Subcutaneous abdominal adipose tissue (tissue), 5 donors: ENCODE results near the gene IFITM5.
A peak's percentile ranks its signal among the peaks of the same experiment; 100 is the strongest.
"Not testable (repeated sequence)": the region's sequence is repeated elsewhere in the genome, so short reads cannot be mapped to it uniquely, and the experiment has no call there.

Experiments
- H3K27ac ChIP-seq: one replicate; pipeline ENCODE4 v1.7.0; 2013; ENCODE audit warnings: low read depth, mild to moderate bottlenecking, inconsistent platforms, low read length, moderate library complexity
- H3K27me3 ChIP-seq, 5 donors: one replicate each; pipeline ENCODE4 v1.7.0; 2013; ENCODE audit warnings: low read length in 5 of 5, inconsistent platforms in 1 of 5; ENCODE audit not compliant: control insufficient read depth in 5 of 5, insufficient read depth in 4 of 5
- H3K36me3 ChIP-seq, 5 donors: one replicate each; pipeline ENCODE4 v1.7.0; 2013; ENCODE audit warnings: low read length in 5 of 5; ENCODE audit not compliant: control insufficient read depth in 5 of 5, insufficient read depth in 5 of 5
- H3K4me1 ChIP-seq, 5 donors: one replicate each; pipeline ENCODE4 v1.7.0; 2013; ENCODE audit warnings: low read length in 5 of 5, mild to moderate bottlenecking in 3 of 5, moderate library complexity in 1 of 5; ENCODE audit not compliant: control insufficient read depth in 5 of 5, insufficient read depth in 5 of 5
- H3K4me3 ChIP-seq, 5 donors: one replicate each; pipeline ENCODE4 v1.7.0; 2013; ENCODE audit warnings: low read length in 5 of 5, low read depth in 1 of 5
- H3K9ac ChIP-seq, 5 donors: one replicate each; pipeline ENCODE4 v1.7.0; 2013; ENCODE audit warnings: low read length in 5 of 5, mild to moderate bottlenecking in 4 of 5, moderate library complexity in 3 of 5
- H3K9me3 ChIP-seq, 5 donors: one replicate each; pipeline ENCODE4 v1.7.0; 2013; ENCODE audit warnings: low read length in 5 of 5; ENCODE audit not compliant: control insufficient read depth in 5 of 5
- donor health status: healthy.
- donor health status: healthy.
- donor health status: healthy.
- donor health status: healthy.
- donor health status: healthy.

Gene IFITM5

DNA sequence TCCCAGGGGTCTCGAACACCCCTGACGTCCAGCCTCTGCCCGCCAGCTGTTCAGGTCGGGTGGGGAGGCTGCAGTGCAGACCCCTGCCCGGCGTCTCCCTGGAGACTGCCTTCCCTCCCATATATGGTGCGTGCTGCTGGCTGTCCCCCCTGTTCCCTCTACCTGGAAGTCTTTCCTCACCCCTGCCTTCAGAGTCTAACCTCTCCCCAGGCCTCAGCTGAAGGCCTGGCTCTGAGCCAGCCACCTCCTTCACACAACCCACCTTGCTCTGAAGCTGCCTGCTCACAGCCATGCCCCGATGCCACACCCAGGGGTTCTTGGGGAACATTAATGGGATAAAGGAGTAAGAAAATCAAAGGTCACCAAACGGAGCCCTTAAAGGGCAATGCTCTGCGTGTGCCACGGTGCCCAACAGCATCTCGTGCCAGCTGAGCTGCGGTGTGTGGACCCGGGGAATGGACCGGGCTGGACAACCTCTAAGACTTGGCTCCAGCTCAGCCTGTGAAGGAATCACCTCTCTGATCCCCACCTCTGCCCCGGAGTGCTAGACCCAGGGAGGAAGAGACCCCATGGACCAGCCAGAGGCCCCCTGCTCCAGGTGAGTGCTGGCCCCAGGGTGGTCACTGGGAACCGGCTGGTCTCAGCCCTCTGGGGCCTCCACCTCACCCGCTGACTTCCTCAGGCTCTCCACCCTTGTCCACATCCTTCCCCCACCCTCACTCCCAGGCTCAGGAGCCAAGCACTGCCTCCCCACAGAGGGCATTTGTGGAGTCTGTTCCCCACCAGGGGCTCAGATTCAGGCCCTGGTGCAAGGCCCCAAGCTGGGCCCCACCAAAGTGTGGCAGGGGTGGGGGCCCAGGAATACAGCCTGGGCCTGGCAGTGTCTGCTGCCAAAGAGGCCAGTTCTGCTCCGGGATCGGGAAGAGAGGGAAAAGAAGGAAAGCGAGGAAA lies 21.1 kb downstream of the IFITM5 start, which contains the start of gene NLRP6:
NLRP6 (plus strand) TSS at position 407 of the 951 bp plus-strand sequence; CDS start at position 570, 163 bp downstream.
- H3K9ac ChIP-seq, result no peak within 1 kb of the TSS
- no peaks in the 10 kb centered on the region for H3K9me3 ChIP-seq
- H3K4me3 ChIP-seq, result peak within 1 kb of the TSS in 1 of 5 donors; percentile 59
- peaks cover 33 to 53% (median 45%) of the 10 kb centered on the region in 5 donors for H3K27me3 ChIP-seq
- no peak within 1 kb of the TSS for H3K27ac ChIP-seq
- H3K36me3 ChIP-seq, result no peaks in the 10 kb centered on the region
- H3K4me1 ChIP-seq, result peaks cover 0 to 32% (median 24%) of the 10 kb centered on the region in 5 donors

DNA sequence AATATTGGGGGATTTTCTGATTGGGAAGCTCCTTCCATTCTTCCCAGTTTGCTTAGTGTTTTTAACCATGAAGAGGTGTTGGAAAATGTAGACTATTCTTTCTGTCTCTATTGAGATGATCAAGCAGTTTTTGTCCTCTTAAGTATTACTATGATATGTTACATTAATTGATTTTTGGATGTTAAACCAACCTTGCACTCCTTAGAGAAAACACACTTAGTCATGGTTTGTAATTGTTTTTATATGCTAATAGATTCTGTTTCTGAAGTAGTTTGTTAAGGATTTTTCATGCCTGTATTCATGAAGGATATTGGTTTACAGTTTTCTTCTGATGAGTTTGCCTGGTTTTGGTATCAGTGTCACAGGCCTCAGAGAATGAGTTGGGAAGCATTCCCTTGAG lies 23.1 kb downstream of the IFITM5 start:
- Histone ChIP-seq H3K9me3 (no peaks in the 10 kb centered on the region), H3K4me3 (no peak overlapping the region), H3K27me3 (peaks cover 23 to 40% (median 27%) of the 10 kb centered on the region in 5 donors), H3K4me1 (peaks cover 0 to 27% (median 18%) of the 10 kb centered on the region in 5 donors), H3K9ac (no peak overlapping the region), H3K36me3 (no peaks in the 10 kb centered on the region), H3K27ac (no peak overlapping the region)

GRCh38 chr11:272931-273198 lies 26.5 kb downstream of the IFITM5 start:
- Histone ChIP-seq H3K9me3 (no peaks in the 10 kb centered on the region), H3K9ac (no peak overlapping the region), H3K27me3 (peaks cover 0 to 10% (median 3%) of the 10 kb centered on the region in 5 donors), H3K27ac (no peak overlapping the region), H3K4me3 (no peak overlapping the region), H3K4me1 (peaks cover 0 to 22% (median 2%) of the 10 kb centered on the region in 5 donors), H3K36me3 (no peaks in the 10 kb centered on the region)

DNA sequence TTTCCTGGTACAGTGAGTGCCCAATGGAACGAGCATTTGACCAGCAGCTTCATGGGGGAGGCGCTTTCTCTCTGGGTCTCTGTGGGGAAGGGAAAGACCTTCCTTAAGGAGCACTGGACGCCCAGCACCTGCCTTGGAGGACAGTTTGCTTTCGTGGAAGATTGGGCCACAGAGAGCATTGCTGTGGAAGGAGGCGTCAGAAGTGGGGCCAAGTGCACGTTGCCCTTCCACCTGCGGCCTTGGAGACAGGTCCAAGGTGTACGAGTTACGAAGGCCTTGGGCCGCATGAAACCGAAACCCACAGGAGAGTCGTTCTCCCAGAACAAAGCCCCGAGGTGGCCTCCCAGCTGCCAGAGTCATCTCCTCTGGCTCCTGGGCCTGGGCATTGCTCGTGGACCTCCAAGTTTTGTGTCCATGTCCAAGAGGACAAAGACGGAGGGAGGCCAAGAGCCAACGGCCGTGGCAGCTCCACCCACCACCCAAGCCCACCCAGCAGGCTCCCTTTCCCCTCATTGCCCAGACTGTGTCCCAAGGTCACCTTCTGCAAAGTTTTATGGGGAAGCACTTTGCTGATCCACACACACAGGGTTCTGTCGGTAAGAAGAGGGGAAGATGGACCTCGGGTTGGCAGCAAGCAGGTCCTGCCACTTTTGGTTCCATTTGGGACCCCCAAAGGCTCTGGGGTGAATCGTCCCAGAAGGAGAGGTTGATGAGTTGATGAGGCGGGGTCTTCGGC lies 27.0 kb downstream of the IFITM5 start:
- Histone ChIP-seq H3K27me3 (peaks cover 0 to 7% (median 3%) of the 10 kb centered on the region in 5 donors), H3K27ac (no peak overlapping the region), H3K9me3 (no peaks in the 10 kb centered on the region), H3K4me1 (peaks cover 0 to 26% (median 6%) of the 10 kb centered on the region in 5 donors), H3K4me3 (no peak overlapping the region), H3K36me3 (no peaks in the 10 kb centered on the region), H3K9ac (no peak overlapping the region)

GRCh38 chr11:271319-271715 lies 28.0 kb downstream of the IFITM5 start:
- Histone ChIP-seq H3K4me1 (peaks cover 0 to 26% (median 6%) of the 10 kb centered on the region in 5 donors), H3K27me3 (peaks cover 0 to 7% (median 3%) of the 10 kb centered on the region in 5 donors), H3K27ac (no peak overlapping the region), H3K9ac (no peak overlapping the region), H3K9me3 (no peaks in the 10 kb centered on the region), H3K36me3 (no peaks in the 10 kb centered on the region), H3K4me3 (no peak overlapping the region)

DNA sequence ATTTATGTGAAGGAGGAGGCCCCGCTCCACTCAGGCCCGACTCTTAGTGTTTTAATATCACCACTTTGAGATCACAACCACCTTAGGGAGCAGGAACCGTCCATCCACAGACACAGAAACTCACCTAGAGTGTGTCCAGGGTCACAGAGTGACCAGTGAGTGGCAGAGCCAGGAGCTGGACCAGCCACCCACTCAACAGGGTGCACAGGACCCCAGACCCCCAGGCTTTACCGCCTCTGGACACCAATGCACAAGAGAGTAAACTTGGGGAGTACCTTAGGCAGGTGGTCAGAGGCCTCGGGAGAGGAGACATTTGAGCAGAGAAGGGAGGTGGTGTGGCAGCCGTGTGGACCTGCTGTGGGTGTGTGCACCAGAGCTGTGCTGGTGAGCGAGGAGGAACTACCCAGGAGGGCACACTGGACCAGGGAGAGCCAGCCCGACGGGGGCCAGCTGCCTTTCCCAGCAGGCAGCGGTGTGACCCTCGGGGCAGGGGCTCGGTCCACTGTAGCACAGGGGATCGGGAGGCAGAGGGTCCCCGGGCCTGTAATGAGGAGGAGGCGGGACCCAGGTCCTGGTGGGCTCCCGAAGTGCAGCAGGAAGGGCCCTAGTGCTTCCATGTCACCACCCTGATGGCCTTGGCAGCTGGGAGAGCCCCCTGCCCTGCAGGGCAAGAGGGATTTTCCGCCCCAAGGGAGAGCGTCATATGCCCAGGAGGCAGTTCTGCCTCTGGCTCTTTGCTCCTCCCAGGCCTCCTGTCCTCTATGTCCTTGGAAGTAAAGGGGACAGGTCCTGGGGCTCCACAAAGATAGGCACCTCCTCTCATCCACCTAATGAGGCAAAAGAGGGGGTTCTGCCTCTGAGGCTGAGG lies 28.6 kb downstream of the IFITM5 start:
- Histone ChIP-seq H3K4me3 (no peak overlapping the region), H3K9ac (no peak overlapping the region), H3K36me3 (no peaks in the 10 kb centered on the region), H3K27me3 (peaks cover 0 to 7% (median 3%) of the 10 kb centered on the region in 5 donors), H3K27ac (no peak overlapping the region), H3K9me3 (peaks cover 0 to 5% (median 0%) of the 10 kb centered on the region in 5 donors), H3K4me1 (peaks cover 0 to 26% (median 6%) of the 10 kb centered on the region in 5 donors)

- Histone ChIP-seq H3K4me3 (peak overlapping the region; percentile 23 to 60 (median 42)), H3K27ac (peak overlapping the region; percentile 63), H3K4me1 (peaks cover 0 to 26% (median 6%) of the 10 kb centered on the region in 5 donors), H3K36me3 (no peaks in the 10 kb centered on the region), H3K9ac (no peak overlapping the region), H3K27me3 (peaks cover 0 to 7% (median 3%) of the 10 kb centered on the region in 5 donors), H3K9me3 (peaks cover 0 to 6% (median 0%) of the 10 kb centered on the region in 5 donors)
Observed at GRCh38 chr11:269146-269890, 30.0 kb downstream of the IFITM5 start.

- H3K9me3 ChIP-seq, H3K9ac ChIP-seq, H3K27me3 ChIP-seq, H3K36me3 ChIP-seq: not testable (repeated sequence)
- Histone ChIP-seq H3K4me3 (peak overlapping the region; percentile 23 to 60 (median 42)), H3K4me1 (peaks cover 0 to 26% (median 6%) of the 10 kb centered on the region in 5 donors), H3K27ac (peak overlapping the region; percentile 63)
Observed at GRCh38 chr11:268716-269145, 30.6 kb downstream of the IFITM5 start.

- Histone ChIP-seq H3K27ac (peak overlapping the region; percentile 30), H3K9ac (no peak overlapping the region), H3K9me3 (peaks cover 0 to 6% (median 0%) of the 10 kb centered on the region in 5 donors), H3K36me3 (no peaks in the 10 kb centered on the region), H3K27me3 (peaks cover 0 to 7% (median 3%) of the 10 kb centered on the region in 5 donors), H3K4me3 (peak overlapping the region; percentile 48 to 60 (median 52)), H3K4me1 (peaks cover 0 to 26% (median 6%) of the 10 kb centered on the region in 5 donors)
Observed at GRCh38 chr11:267491-267994, 31.8 kb downstream of the IFITM5 start.
